ENCODE results near the gene IFI27L1. TPM values are rescaled to one million over a fixed set of nuclear protein-coding genes. Genes with fewer than 3 reads are reported as not detected.

Gene IFI27L1
- total and polyA plus RNA-seq, 2 of the 13 experiments (the other 11 are each of a cell fraction or from before 2014, with no cell fraction given), result 11.9 to 19.0 TPM

- Histone ChIP-seq H3K27ac (ENCODE audit: extremely low read length, insufficient read depth, low read length) (no peak overlapping the region), H3K27me3 (ENCODE audit: control insufficient read depth in 1 of 2, insufficient read depth in 2 of 2, low read length in 2 of 2) (peaks cover 2 to 27% of the 10 kb centered on the region in 2 experiments), H3K36me3 (replicated peaks in 1 of 2; ENCODE audit: control insufficient read depth in 1 of 2, insufficient read depth in 2 of 2, low read length in 2 of 2) (no peaks in the 10 kb centered on the region), H3K4me3 (replicated peaks in 1 of 3; ENCODE audit: insufficient read depth in 1 of 3, low read depth in 2 of 3, low read length in 3 of 3) (no peak overlapping the region), H3K79me2 (ENCODE audit: insufficient read depth, low read length) (no peaks in the 10 kb centered on the region), H3K9ac (ENCODE audit: insufficient read depth, low read depth, low read length) (no peak overlapping the region), H3K4me2 (ENCODE audit: low read depth, low read length) (no peak overlapping the region), H3K4me1 (ENCODE audit: insufficient read depth, low read length) (peaks cover 32% of the 10 kb centered on the region), H4K20me1 (ENCODE audit: insufficient read depth, low read length) (no peaks in the 10 kb centered on the region), H3K9me3 (ENCODE audit: low read length) (no peaks in the 10 kb centered on the region), H2AFZ (ENCODE audit: low read length) (no peak overlapping the region)
- in situ Hi-C loops (cut with HindIII; ENCODE audit: extremely low pct_ligation_motif_present, low pct_unique_long_range_greater_than_20kb), result no loop called here
- WGBS (ENCODE audit: low lambda C conversion rate), result 5% methylated on average over 1 of the region's 1 CpG
- no TSS peak for BruUV-seq (replicated peaks)
- no peak for FAIRE-seq
- TF ChIP-seq ZNF503 (CRISPR knock-in tag; IDR thresholded peaks at IDR 0.05), result no peak
- ChIA-PET CTCF (ENCODE audit: low intra/inter-chr PET ratio, low total read pairs) (no interaction called here), POLR2A (no interaction called here)
- intact Hi-C loops (cut with micrococcal nuclease; ENCODE audit: unreplicated experiment), result loop anchor here (5.0 kb wide), 1 partner anchor 44 kb away; the partner anchor contains the start of genes DDX24 and IFI27L1
- DNase-seq (ENCODE audit: low spot score), result no peak
- ATAC-seq, result no peak
Measured at GRCh38 chr14:94126419-94126677, 45.2 kb downstream of the IFI27L1 start.

- in situ Hi-C loops (cut with HindIII; ENCODE audit: extremely low pct_ligation_motif_present, low pct_unique_long_range_greater_than_20kb), result no loop called here
- CTCF ChIA-PET (ENCODE audit: low intra/inter-chr PET ratio, low total read pairs), result no interaction called here
Measured at GRCh38 chr14:94126800-94127199, 45.7 kb downstream of the IFI27L1 start.

More at GRCh38 chr14:94126800-94127199, 45.7 kb downstream of the IFI27L1 start:
- intact Hi-C loops (cut with micrococcal nuclease; ENCODE audit: unreplicated experiment), result loop anchor here (5.0 kb wide), 1 partner anchor 44 kb away; the partner anchor contains the start of genes DDX24 and IFI27L1
- Histone ChIP-seq H4K20me1 (ENCODE audit: insufficient read depth, low read length) (no peaks in the 10 kb centered on the region), H3K9ac (ENCODE audit: insufficient read depth, low read depth, low read length) (no peak overlapping the region), H3K27me3 (ENCODE audit: control insufficient read depth in 1 of 2, insufficient read depth in 2 of 2, low read length in 2 of 2) (peaks cover 2 to 23% of the 10 kb centered on the region in 2 experiments), H3K27ac (ENCODE audit: extremely low read length, insufficient read depth, low read length) (no peak overlapping the region), H3K9me3 (ENCODE audit: low read length) (no peaks in the 10 kb centered on the region), H3K36me3 (replicated peaks in 1 of 2; ENCODE audit: control insufficient read depth in 1 of 2, insufficient read depth in 2 of 2, low read length in 2 of 2) (no peaks in the 10 kb centered on the region), H3K4me3 (replicated peaks in 1 of 3; ENCODE audit: insufficient read depth in 1 of 3, low read depth in 2 of 3, low read length in 3 of 3) (no peak overlapping the region), H3K79me2 (ENCODE audit: insufficient read depth, low read length) (no peaks in the 10 kb centered on the region), H2AFZ (ENCODE audit: low read length) (no peak overlapping the region), H3K4me2 (ENCODE audit: low read depth, low read length) (no peak overlapping the region), H3K4me1 (ENCODE audit: insufficient read depth, low read length) (peaks cover 32% of the 10 kb centered on the region)
- no TSS peak for BruUV-seq (replicated peaks)
- DNase-seq (ENCODE audit: low spot score), result no peak
- no peak for FAIRE-seq
- POLR2A ChIA-PET, result no interaction called here
- ATAC-seq, result no peak
- 48% methylated on average over 4 of the region's 5 CpGs for WGBS (ENCODE audit: low lambda C conversion rate)
- TF ChIP-seq SYNCRIP (IDR thresholded peaks at IDR 0.05; ENCODE audit: insufficient read depth, low read depth, low read length) (no peak), ZBTB20 (CRISPR knock-in tag; IDR thresholded peaks at IDR 0.05; ENCODE audit: borderline replicate concordance, low read depth) (no peak), ZSCAN25 (CRISPR knock-in tag; IDR thresholded peaks at IDR 0.05) (no peak), ATF2 (CRISPR knock-in tag; IDR thresholded peaks at IDR 0.05) (no peak), ZNF670 (CRISPR knock-in tag; IDR thresholded peaks at IDR 0.05; ENCODE audit: borderline replicate concordance) (no peak), TEAD3 (CRISPR knock-in tag; optimal IDR thresholded peaks at IDR 0.05; ENCODE audit: borderline replicate concordance) (no peak), ZNF773 (CRISPR knock-in tag; IDR thresholded peaks at IDR 0.05; ENCODE audit: borderline replicate concordance) (no peak), CC2D1A (CRISPR knock-in tag; IDR thresholded peaks at IDR 0.05) (no peak), PRDM4 (CRISPR knock-in tag; IDR thresholded peaks at IDR 0.05; ENCODE audit: borderline replicate concordance) (no peak), HMG20B (CRISPR knock-in tag; conservative IDR thresholded peaks at IDR 0.05) (no peak)
